HK-2 (cell line): Measurements from ENCODE around the gene ZNF335.
"Not testable (repeated sequence)": the region's sequence is repeated elsewhere in the genome, so short reads cannot be mapped to it uniquely, and the experiment has no call there.

Experiments
- DNase-seq: peaks from one replicate; pipeline ENCODE4 v3.0.0-alpha.2; 2018; ENCODE audit not compliant: unreplicated experiment

ZNF335 gene

DNA sequence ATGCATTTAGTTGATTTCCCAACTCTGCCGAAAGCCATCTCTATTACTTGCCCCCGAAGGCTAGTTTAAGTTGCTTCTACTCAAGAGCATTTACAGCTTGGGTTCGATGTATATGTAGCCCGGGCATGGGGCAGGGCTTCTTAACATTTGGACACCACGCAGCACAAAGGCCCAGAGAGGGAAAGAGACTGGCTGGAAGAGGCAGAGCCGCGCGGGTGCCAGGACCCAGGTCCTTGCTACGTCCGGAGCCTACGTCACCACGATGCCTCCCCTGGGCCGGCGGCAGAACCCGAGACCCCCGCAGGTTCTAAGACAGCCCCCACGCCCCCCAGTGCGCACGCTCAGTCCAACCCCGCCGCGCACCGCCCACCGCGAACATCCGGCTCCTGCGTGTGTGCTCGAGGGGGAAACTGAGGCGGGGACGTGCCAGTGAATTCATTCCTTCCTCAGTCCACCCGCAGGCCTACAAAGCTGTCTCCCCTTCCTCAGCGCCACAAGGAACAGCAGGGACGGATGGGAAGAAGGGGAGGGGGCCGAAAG lies 37.9 kb downstream of the ZNF335 start:
- DNase-seq, result no peak

DNA sequence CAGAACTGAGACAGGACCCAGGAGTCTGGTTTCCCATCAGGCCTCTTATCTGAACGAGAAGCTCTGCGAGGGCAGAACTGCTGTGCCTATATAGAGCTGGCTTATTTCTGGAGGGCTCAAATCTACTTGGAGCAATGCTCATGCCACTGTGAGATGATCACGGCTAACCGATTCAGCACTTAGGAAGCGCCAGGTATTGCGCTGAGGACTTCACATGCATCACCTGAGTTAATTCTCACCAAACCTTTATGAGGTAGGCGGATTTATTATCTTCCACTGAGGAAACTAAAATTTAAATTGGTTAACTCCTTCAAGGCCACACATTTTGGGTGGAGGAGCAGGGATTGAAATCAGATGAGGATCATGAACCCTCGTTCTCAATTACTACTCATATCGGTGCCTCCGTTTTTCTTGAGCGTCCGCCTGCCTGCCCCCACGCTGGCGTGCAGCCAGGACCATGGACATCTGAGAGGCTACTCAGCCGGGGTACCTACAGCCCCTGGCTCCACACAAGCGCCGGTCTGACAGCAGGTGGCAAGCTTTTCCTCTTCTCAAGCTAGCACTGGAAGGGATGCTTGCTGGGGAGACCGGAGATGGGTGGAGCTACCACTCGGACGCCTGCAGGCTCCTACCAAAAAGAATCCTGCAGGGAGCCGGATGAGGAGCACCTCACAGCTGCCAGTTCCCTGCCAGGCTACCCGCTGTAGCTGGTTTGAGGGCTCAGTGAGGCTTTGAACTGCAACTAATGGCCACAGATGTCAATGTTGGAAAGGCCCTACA lies 38.5 kb downstream of the ZNF335 start:
- peak; percentile 89 for DNase-seq

DNA sequence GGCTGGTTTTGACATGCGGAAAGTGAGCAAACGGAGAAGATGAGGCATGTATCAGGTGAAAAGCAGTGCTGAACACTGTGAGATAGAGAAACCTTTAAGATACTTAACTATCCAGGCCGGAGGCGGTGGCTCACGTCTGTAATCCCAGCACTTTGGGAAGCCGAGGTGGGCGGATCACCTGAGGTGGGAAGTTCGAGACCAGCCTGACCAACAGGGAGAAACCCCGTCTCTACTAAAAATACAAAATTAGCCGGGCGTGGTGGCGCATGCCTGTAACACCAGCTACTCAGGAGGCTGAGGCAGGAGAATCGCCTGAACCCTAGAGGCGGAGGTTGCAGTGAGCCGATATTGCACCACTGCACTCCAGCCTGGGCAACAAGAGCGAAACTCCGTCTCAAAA lies 40.3 kb downstream of the ZNF335 start:
- DNase-seq, result not testable (repeated sequence)

DNA sequence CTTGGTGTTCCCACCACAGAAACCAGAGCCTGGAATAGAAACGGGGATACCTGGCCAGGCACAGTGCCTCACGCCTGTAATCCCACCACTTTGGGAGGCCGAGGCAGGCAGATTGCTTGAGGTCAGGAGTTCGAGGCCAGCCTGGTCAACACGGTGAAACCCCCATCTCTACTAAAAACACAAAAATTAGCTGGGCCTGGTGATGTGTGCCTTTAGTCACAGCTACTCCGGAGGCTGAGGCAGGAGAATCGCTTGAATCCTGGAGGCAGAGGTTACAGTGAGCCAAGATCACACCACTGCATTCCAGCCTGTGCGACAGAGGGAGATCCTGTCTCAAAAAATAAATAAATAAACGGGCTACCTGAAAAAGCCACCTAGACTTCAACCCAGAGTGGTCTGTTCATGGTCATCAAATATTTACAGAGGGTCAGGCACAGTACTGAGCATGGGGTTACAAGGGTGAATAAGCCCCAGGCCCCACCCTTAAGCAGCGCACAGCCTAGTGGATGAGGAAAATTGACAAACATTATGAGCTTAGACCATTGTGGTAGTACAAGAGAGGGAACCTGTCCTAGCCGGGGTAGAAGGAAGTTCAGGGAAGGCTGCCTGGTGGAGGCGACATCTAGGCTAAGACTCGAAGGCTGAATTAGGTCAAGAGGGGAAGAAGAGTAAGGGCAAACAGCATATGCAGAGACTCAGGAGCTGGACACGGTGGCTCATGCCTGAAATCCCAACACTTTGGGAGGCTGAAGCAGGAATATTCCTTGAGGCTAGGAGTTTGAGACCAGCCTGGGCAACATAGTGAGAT lies 44.7 kb downstream of the ZNF335 start:
- no peak for DNase-seq

DNA sequence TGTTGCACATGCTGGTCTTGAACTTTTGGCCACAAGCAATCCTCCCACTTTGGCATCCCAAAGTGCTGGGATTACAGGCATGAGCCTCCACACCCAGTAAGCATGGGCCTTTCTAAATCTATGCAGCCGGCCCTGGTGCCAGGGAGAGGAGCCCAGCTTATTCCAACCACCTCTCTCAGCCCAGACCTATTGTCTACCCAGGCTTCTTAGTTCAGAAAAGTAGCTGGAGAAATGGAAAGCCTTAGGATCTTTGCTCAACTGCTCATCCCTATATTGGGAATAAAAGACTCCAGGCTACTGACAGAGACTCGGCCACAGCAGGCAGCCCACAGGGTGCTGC lies 45.3 kb downstream of the ZNF335 start:
- no peak for DNase-seq

DNA sequence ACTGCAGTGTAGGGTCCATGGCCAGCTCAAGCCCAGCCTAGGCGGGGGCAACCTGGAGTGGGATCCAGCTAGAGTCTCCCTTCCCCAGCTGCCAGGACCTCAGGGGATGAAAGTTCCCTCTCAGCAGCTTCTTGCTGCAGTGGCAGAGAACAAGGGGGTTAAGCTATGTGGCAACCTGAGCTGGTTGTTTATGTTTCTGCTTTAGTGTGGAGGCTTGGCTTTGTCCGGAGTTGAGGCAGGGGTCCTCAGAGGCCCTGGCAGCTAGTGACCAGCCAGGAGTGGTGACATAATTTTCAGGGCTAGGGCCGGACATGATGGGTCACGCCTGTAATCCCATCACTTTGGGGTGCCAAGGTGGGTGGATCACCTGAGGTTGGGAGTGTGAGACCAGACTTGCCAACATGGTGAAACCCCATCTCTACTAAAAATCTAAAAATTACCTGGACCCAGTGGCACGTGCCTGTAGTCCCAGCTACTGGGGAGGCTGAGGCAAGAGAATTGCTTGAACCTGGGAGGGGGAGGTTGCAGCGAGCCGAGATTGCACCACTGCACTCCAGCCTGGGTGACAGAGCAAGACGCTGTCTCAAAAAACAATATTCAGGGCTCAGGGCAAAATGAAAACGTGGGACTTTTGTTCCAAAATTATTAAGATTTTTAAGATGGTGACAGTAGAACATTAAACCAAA lies 46.0 kb downstream of the ZNF335 start:
- DNase-seq, result no peak

DNA sequence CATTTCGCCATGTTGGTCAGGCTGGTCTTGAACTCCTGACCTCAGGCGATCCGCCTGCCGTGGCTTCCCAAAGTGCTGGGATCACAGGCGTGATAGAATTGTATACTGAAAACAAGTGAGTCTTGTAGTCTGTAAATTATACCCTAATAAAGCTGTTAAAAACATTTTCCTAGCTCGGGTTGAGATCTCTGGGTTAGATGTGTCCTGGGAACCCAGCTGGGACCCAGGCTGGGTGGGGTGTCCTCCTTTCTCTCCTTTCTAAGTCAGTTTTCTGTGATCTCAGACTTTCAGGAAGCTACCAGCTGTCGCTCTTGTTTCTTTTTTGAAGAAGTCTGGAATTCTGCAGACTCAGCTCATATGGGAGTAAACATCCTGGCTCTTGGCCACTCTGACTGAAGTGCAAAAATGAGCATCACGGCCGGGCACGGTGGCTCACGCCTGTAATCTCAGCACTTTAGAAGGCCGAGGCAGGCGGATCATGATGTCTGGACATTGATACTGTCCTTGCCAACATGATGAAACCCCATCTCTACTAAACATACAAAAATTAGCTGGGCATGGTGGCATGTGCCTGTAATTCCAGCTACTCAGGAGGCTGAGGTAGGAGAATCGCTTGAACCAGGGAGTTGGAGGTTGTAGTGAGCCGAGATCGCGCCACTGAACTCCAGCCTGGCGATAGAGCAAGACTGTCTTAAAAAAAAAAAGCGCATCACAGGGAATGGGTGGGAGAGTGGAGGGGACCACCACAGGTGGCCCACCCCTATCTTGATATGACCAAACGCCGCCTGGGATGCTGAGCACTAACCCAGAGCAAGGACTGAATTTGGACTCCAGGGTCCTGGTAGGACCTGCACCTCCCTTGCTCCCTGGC lies 47.4 kb downstream of the ZNF335 start:
- DNase-seq, result no peak

DNA sequence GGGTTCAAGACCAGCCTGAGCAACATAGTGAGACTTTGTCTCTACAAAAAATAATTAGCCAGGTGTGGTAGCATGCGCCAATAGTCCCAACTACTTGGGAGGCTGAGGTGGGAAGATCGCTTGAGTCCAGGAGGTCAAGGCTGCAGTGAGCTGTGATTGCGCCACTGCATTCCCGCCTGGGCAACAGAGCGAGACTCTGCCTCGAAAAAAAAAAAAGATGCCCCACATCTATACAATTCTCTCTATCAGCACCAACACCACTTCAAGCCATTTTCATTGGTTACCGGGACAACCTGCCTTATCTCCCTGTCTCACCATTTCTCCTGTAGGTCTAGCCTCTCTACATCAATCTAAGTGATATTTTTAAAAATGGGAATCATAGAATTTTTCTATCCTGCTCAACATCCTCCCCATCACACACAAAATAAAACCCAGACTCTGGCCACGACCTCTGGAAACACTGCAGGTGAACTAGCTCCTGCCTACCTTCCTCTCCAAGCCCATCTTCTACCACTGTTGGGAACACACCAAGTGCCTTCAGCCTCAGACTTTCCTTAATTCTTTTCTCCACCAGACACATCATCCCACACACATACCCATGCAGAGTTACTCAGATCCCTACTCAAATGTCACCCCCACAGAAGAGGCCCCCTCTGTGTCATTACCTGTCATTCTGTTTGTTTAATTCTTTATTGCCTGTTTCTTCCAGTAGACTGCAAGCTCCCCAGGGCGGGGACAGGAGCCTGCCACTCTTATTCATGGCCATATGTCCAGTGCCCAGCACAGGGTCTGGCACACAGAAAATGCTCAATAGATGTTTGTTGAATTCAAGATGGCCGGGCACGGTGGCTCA lies 50.4 kb downstream of the ZNF335 start:
- DNase-seq, result no peak

DNA sequence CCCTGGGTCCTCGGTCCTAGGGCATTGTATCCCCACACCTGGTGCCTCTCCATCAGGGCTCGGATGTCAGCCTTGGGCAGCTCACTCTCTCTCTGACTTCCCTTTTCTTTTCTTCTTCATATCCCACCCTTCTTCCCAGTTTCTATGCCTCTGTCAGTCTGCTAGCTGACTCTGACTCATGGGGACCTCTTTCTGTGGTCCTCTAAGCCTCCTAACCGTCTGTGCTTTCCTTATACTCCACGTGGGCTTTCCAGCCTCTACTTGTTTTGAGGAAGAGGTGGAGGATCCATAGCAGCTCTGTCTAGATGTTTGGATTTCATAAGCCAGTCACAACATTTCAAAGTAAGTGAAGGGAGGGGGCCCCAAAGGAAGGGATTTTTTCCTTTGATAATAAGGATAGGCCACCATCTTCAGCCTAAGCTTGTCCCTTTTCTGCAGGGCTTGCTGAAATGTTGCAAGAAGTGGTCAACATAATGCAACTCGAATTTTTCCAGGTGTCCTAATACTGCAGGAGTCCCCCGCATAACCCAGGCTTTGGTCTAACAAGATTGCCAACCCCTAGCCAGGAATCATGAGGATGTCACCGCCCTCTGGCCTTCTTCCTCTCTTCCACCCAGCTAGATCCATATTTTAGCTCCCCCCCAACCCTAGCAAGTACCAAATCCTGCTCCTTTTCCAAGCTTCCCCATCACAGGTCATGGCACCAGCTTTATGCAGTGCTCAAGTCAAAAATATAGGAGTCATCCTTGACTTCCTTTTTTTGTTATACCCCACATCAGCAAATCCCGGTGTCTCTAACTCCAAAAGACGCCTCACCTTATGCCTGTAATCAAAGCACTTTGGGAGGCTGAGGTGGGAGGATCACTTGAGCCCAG lies 51.3 kb downstream of the ZNF335 start:
- DNase-seq, result no peak

DNA sequence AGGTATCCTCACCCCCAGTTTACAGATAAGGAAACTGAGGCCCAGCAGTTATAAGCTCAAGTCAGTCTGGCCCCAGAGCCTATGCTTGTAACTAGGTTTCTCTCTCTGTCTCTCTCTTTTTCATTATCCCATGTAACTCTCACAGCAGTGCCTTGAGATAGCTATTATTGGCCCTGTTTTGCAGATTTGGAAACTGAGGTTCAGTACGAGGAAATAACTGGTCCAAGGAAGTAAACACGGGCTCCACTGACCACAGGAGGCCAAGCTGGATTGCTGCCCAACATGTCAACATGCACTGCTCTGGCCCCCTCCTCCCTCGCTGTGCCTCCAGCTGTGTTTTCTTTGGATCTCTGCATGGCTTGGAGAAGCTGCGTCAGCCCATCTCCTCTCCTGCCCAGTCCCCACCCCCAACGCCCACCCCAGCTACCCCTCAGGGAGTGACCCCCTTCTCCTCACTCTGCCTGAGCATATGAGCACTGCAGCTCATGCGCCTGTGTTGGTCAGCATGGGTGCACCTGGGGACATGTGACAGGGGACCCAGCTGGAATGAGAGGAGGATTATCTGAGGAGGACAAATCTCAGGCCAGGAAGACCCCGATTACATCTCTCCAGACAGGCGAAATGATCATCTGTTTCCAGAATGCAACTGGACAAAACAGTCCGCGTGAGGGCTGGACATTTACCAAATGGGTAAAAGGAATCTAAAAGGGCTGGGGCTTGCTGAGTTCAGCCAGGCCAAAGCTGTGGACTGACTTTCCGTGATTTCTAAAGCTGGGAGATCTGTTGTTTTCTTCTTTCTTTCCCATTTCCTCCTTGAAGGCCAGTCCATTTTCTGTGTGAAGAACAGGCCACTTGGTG lies 52.2 kb downstream of the ZNF335 start:
- DNase-seq, result no peak

DNA sequence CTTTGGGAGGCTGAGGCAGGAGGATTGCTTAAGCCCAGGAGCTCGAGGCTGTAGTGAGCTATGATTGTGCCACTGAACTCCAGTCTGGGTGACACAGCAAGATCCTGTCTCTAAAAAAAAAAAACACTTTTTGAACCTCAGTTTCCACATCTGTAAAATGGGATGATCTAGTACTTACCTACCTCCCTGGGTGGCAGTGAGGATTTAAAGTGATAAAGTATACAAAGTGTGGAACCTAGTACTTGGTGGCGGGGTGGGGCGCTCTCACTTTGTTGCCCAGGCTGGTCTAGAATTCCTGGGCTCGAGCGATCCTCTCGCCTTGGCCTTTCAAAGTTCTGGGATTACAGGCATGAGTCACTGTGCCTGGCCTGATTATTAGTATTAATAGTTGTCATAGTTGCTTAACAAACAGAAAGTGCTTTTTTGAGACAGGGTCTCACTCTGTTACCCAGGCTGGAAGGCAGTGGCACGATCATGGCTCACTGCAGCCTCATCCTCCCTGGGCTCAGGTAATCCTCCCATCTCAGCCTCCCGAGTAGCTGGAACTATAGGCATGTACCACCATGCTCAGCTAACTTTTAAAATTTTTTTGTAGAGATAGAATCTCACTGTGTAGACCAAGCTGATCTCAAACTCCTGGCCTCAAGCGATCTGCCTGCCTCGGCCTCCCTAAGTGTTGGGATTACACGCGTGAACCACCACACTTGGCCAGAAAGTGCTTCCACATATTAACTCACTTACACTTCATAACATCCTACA lies 53.0 kb downstream of the ZNF335 start:
- no peak for DNase-seq

DNA sequence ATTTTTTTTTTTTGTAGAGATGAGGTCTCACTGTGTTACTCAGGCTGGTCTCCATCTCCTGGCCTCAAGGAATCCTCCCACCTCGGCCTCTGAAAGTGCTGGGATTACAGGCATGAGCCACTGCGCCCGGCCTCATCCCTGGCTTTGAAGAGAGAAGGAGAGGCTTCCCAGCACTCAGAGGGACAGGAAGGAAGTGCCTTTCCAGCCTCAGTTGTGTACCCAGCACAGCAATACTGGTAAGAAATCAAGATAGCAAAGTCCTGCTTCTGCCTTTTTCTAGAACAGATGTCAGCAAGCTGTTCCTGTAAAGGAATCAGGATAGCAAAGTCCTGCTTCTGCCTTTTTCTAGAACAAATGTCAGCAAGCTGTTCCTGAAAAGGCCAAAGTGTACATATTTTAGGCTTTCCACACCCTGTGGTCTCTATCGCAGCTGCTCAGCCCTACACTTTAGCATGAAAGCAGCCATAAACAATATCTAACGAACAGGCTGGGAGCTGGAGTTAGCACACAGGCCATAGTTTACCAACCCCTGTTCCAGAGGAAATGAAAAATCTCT lies 53.7 kb downstream of the ZNF335 start:
- no peak for DNase-seq

DNA sequence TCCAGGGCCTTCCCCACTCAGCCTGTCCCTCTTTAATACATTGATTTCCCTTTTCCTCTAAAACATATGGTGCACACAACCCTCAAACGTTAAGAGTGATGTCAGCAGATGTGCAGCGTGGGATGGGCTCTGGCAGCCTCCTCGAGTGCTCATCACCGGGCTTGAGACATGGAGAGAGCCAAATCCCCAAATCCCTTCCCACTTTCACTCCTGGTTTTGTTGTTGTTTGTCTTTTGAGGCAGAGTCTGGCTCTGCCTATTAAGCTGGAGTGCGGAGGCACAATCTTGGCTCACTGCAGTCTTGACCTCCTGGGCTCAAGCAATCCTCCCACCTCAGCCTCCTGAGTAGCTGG lies 54.2 kb downstream of the ZNF335 start:
- no peak for DNase-seq

DNA sequence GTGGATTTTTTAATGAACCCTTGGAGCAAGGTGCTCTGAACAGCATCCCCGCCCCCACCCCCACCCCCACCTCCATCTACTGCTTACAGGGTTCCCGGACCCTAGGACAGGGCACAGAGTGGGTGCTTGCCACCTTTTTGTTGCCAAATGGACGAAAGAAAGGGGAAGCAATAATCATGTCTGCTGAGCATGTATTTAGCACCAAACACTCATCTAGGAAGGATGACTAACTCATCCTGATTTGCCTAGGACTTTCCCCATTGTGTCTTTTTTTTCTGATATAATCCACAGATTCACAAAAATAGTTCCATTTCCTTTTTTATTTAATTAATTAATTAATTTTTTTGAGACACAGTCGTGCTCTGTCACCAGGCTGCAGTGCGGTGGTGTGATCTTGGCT lies 58.9 kb downstream of the ZNF335 start:
- DNase-seq, result no peak

DNA sequence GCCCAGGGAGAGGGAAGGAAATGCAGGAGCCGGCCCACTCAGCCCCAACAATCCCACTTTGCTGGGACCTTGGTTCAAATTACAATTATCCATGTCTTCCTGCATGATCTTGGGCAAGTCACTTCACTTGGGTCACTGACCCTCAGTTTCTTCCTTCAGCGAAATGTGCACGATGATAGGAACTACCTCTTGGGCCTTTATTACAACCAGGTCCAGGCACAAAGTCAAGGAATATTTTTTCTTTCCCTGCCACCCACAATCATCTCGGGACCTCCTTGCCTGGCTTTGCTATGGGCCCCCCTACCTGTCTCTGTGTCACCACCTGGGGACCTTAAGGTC lies 59.7 kb downstream of the ZNF335 start:
- DNase-seq, result no peak

DNA sequence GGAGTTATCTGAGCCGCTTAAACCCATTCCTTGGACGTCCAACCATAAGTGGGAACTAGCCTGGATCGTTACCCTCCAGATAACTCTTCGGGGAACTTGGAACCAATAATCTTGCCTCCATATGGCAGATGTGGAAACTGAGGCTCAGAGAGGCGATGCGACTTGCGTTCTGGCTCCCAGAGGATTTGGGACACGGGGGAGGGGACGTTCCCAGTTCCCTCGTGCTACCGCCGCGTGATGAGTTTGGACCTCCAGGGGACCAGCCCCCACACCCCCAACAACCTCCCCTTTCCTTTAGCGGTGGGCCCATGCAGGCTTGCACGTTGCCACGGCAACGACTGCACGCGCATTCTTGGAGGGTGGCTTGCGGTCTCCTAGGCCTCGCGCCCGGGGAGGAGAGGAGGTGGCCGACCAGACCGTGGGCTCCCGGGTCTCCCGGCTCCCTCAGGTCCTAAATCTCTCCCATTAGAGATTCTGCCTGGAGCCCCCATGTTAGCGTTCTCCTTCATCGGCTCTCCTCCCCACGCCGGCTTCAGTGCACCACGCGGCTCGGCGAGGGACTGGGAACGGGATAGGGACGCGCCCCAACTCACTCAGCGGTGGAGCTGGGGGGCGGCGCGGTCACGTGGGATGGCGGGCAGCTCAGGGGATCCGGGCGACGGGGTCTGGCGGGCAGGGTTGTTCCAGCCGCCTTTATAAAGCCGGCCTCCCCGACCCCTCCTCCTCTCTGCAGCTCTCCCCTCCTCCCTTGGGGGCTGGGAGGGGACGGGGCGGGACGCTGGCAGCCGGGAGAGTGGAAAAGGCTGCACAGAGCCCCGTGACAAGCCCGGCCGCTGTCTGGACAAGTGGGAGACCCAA lies 60.3 kb downstream of the ZNF335 start, which contains the start of gene PLTP:
Gene PLTP (minus strand): TSS at position 670 of the 858 bp plus-strand sequence. CDS start 703 bp downstream, outside the sequence.
- DNase-seq, result peak; percentile 49
